ENCODE data around the gene NTNG1. TPM values are rescaled to one million over a fixed set of nuclear protein-coding genes. Genes with fewer than 3 reads are reported as not detected.

NTNG1 gene
- total RNA-seq, 6 experiments from 2014 or later, result not detected

DNA sequence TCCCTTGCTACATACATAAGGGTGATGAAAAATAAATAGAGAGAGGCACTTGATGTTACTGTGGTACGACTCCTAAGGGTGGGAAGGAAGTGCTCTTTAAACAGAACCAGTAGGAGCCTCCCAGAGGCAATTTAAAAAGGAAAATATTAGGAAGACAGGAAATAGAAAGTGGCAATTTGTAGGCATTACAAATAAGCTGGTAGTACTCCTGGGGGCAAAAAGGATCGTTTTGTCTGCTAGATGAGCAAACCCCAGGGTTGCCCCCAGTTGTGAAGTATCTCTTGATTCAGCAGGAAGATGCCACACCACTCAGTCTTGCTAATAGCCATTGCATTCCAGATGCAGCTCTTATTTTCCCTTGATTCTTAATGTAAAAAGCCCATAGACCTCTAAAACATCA, 303.0 kb downstream of the NTNG1 start:
- Histone ChIP-seq H3K27ac (no peak overlapping the region), H3K4me1 (no peaks in the 10 kb centered on the region), H3K27me3 (no peaks in the 10 kb centered on the region), H3K9me3 (no peaks in the 10 kb centered on the region), H3K36me3 (no peaks in the 10 kb centered on the region), H3K4me3 (no peak overlapping the region)
- ATAC-seq (no peak), DNase-seq (no peak)
- TF ChIP-seq POLR2A (IDR thresholded peaks at IDR 0.05), result no peak
- TF ChIP-seq, protein P1, sequence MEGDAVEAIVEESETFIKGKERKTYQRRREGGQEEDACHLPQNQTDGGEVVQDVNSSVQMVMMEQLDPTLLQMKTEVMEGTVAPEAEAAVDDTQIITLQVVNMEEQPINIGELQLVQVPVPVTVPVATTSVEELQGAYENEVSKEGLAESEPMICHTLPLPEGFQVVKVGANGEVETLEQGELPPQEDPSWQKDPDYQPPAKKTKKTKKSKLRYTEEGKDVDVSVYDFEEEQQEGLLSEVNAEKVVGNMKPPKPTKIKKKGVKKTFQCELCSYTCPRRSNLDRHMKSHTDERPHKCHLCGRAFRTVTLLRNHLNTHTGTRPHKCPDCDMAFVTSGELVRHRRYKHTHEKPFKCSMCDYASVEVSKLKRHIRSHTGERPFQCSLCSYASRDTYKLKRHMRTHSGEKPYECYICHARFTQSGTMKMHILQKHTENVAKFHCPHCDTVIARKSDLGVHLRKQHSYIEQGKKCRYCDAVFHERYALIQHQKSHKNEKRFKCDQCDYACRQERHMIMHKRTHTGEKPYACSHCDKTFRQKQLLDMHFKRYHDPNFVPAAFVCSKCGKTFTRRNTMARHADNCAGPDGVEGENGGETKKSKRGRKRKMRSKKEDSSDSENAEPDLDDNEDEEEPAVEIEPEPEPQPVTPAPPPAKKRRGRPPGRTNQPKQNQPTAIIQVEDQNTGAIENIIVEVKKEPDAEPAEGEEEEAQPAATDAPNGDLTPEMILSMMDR (IDR thresholded peaks at IDR 0.05), result no peak
- intact Hi-C loops (cut with DNase I), result no loop called here
- 39% methylated on average over 2 of the region's 2 CpGs for WGBS (ENCODE audit: insufficient coverage, low coverage, low lambda C conversion rate, missing lambda C conversion rate)

- no peak for DNase-seq
- TF ChIP-seq, protein P1 (IDR thresholded peaks at IDR 0.05), result no peak
- no peak for TF ChIP-seq POLR2A (IDR thresholded peaks at IDR 0.05)
- Histone ChIP-seq H3K4me3 (no peak overlapping the region), H3K27me3 (no peaks in the 10 kb centered on the region), H3K27ac (no peak overlapping the region), H3K36me3 (no peaks in the 10 kb centered on the region), H3K4me1 (no peaks in the 10 kb centered on the region), H3K9me3 (no peaks in the 10 kb centered on the region)
- WGBS (ENCODE audit: insufficient coverage, low coverage, low lambda C conversion rate, missing lambda C conversion rate), result 100% methylated on average over 1 of the region's 1 CpG
- intact Hi-C loops (cut with DNase I), result no loop called here
- no peak for ATAC-seq
These were observed 303.5 kb downstream of the NTNG1 start for GRCh38 chr1:107444302-107444701.

- H3K4me3 ChIP-seq, result no peak overlapping the region
- H3K27me3 ChIP-seq, result no peaks in the 10 kb centered on the region
- no peak for TF ChIP-seq POLR2A (IDR thresholded peaks at IDR 0.05)
- TF ChIP-seq, protein P1 (IDR thresholded peaks at IDR 0.05), result no peak
- ATAC-seq (no peak), DNase-seq (no peak)
- H3K27ac ChIP-seq, result no peak overlapping the region
- no peaks in the 10 kb centered on the region for H3K36me3 ChIP-seq
- intact Hi-C loops (cut with DNase I), result no loop called here
- H3K4me1 ChIP-seq, result no peaks in the 10 kb centered on the region
- 89% methylated on average over 3 of the region's 3 CpGs for WGBS (ENCODE audit: insufficient coverage, low coverage, low lambda C conversion rate, missing lambda C conversion rate)
- no peaks in the 10 kb centered on the region for H3K9me3 ChIP-seq
These were observed 308.5 kb downstream of the NTNG1 start for GRCh38 chr1:107449326-107449725.

DNA sequence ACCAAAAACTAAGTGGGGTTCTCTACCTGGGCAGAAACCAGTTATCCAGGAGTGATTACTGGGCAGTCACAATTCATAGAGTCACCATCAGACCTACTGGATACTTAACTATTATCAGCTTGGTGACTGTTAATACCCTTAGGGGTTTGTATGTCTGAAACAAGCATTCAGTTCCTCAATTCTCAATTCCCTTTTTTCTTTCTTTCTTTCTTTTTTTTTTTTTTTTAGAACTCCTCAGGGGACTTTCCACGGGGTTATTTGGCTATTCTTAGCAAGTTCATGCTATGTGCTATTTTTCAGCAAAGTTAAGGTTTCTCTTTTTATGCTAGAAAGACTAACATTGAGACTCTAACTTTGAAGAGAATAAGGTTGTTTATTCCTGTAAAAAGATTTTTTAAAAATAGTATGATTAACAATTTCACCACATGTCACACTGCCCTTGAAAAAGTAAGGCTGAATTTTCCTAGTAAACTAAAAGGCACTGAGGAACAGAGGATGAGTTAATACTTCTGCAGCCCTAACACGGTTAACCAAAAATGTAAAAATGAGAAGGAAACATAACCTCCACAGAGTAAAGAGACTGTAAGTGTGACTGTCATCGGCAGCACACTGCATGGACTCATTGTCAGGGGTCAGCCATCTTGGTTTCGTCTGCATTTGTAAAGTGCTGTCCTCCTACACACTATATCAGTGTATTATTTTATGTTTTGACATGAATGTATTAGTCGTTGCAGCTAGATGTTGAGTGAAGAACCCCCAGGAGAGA, 310.2 kb downstream of the NTNG1 start:
- Histone ChIP-seq H3K9me3 (no peaks in the 10 kb centered on the region), H3K27me3 (no peaks in the 10 kb centered on the region), H3K27ac (no peak overlapping the region), H3K4me3 (no peak overlapping the region), H3K36me3 (no peaks in the 10 kb centered on the region), H3K4me1 (no peaks in the 10 kb centered on the region)
- 57% methylated on average over 5 of the region's 5 CpGs for WGBS (ENCODE audit: insufficient coverage, low coverage, low lambda C conversion rate, missing lambda C conversion rate)
- TF ChIP-seq, protein P1 (IDR thresholded peaks at IDR 0.05), result no peak
- TF ChIP-seq POLR2A (IDR thresholded peaks at IDR 0.05), result no peak
- intact Hi-C loops (cut with DNase I), result no loop called here
- no peak for DNase-seq
- no peak for ATAC-seq

Measured in right lobe of liver (tissue), 6 donors.